ENCODE measurements around the gene RSPO4. TPM values are rescaled to one million over a fixed set of nuclear protein-coding genes. Genes with fewer than 3 reads are reported as not detected.

Gene RSPO4
- total RNA-seq, 4 donors from 2014 or later = 0.27 to 0.47 (median 0.27) TPM; not detected in 1

- Histone ChIP-seq H3K4me1 (peaks cover 0 to 7% (median 2%) of the 10 kb centered on the region in 3 donors), H3K9me3 (no peaks in the 10 kb centered on the region), H3K27ac (no peak overlapping the region), H3K36me3 (no peaks in the 10 kb centered on the region), H3K4me3 (no peak overlapping the region), H3K27me3 (peaks cover 84% of the 10 kb centered on the region)
- ATAC-seq = peak; percentile 46
- 0 to 32% methylated on average over 2 to 3 of the region's 13 CpGs for WGBS, 2 donors (ENCODE audit: low coverage in 1 of 2)
- no peak for TF ChIP-seq EP300 (IDR thresholded peaks at IDR 0.05)
- TF ChIP-seq CTCF (IDR thresholded peaks at IDR 0.05) = peak in 3 of 4 experiments; percentile 85 to 98 (median 91)
These were observed 45.7 kb downstream of the RSPO4 start for GRCh38 chr20:956330-956951.

GRCh38 chr20:955656-956055 lies 46.5 kb downstream of the RSPO4 start:
- ATAC-seq = no peak
- Histone ChIP-seq H3K27me3 (peaks cover 82% of the 10 kb centered on the region), H3K36me3 (no peaks in the 10 kb centered on the region), H3K27ac (no peak overlapping the region), H3K9me3 (no peaks in the 10 kb centered on the region), H3K4me1 (peaks cover 0 to 7% (median 2%) of the 10 kb centered on the region in 3 donors), H3K4me3 (no peak overlapping the region)
- WGBS, 2 donors (ENCODE audit: low coverage in 1 of 2) = 80 to 86% methylated on average over 7 of the region's 7 CpGs
- no peak for TF ChIP-seq POLR2A (IDR thresholded peaks at IDR 0.05)
- TF ChIP-seq CTCF (IDR thresholded peaks at IDR 0.05) = no peak

- no peak for TF ChIP-seq CTCF (IDR thresholded peaks at IDR 0.05)
- TF ChIP-seq POLR2AphosphoS5 (IDR thresholded peaks at IDR 0.05) = no peak
- TF ChIP-seq EP300 (IDR thresholded peaks at IDR 0.05) = no peak
- TF ChIP-seq POLR2A (IDR thresholded peaks at IDR 0.05) = no peak
- H3K27ac ChIP-seq = no peak overlapping the region
- peaks cover 82% of the 10 kb centered on the region for H3K27me3 ChIP-seq
- no peak overlapping the region for H3K4me3 ChIP-seq
- H3K4me1 ChIP-seq = peaks cover 0 to 7% (median 2%) of the 10 kb centered on the region in 3 donors
- H3K36me3 ChIP-seq = no peaks in the 10 kb centered on the region
- H3K9me3 ChIP-seq = no peaks in the 10 kb centered on the region
- ATAC-seq = no peak
- no CpG with 5 or more reads among the region's 3 CpGs for WGBS, 2 donors (ENCODE audit: low coverage in 1 of 2)
These were observed 47.0 kb downstream of the RSPO4 start for GRCh38 chr20:955111-955510.

GRCh38 chr20:953742-954141 lies 48.4 kb downstream of the RSPO4 start:
- WGBS, 2 donors (ENCODE audit: low coverage in 1 of 2) = 27 to 29% methylated on average over 1 to 10 of the region's 11 CpGs
- peaks cover 0 to 7% (median 2%) of the 10 kb centered on the region in 3 donors for H3K4me1 ChIP-seq
- no peak overlapping the region for H3K27ac ChIP-seq
- TF ChIP-seq CTCF (IDR thresholded peaks at IDR 0.05) (peak in 1 of 4 experiments; percentile 16), EP300 (IDR thresholded peaks at IDR 0.05) (no peak), POLR2AphosphoS5 (IDR thresholded peaks at IDR 0.05) (no peak), POLR2A (IDR thresholded peaks at IDR 0.05) (no peak)
- no peaks in the 10 kb centered on the region for H3K36me3 ChIP-seq
- ATAC-seq = no peak
- peaks cover 82% of the 10 kb centered on the region for H3K27me3 ChIP-seq
- no peaks in the 10 kb centered on the region for H3K9me3 ChIP-seq
- no peak overlapping the region for H3K4me3 ChIP-seq

GRCh38 chr20:952196-952795 lies 49.8 kb downstream of the RSPO4 start:
- no peak overlapping the region for H3K4me3 ChIP-seq
- WGBS, 2 donors (ENCODE audit: low coverage in 1 of 2) = 67 to 74% methylated on average over 4 to 6 of the region's 8 CpGs
- H3K4me1 ChIP-seq = peaks cover 0 to 7% (median 2%) of the 10 kb centered on the region in 3 donors
- no peaks in the 10 kb centered on the region for H3K36me3 ChIP-seq
- no peak overlapping the region for H3K27ac ChIP-seq
- peaks cover 74% of the 10 kb centered on the region for H3K27me3 ChIP-seq
- ATAC-seq = no peak
- no peak for TF ChIP-seq EP300 (IDR thresholded peaks at IDR 0.05)
- TF ChIP-seq POLR2AphosphoS5 (IDR thresholded peaks at IDR 0.05) = no peak
- TF ChIP-seq CTCF (IDR thresholded peaks at IDR 0.05) = no peak
- no peak for TF ChIP-seq POLR2A (IDR thresholded peaks at IDR 0.05)
- no peaks in the 10 kb centered on the region for H3K9me3 ChIP-seq

All from gastroesophageal sphincter (tissue), 4 donors.